Hepatocyte (in vitro differentiated cells): ENCODE measurements around the gene RHCG. TPM values are rescaled to one million over a fixed set of nuclear protein-coding genes. Genes with fewer than 3 reads are reported as not detected.

Experiments
- DNase-seq: peaks from one replicate; pipeline ENCODE4 v3.0.0-alpha.2; 2016; ENCODE audit warnings: low spot score
- H2AFZ ChIP-seq: fragments of 200-600 bp; sonication (generic); 2 replicates; pipeline ENCODE4 v1.6.0; 2016; ENCODE audit warnings: antibody characterized with exemption, mild to moderate bottlenecking
- H3K27ac ChIP-seq: fragments of 200-600 bp; sonication (generic); 2 replicates; pipeline ENCODE4 v1.5.1; 2016; ENCODE audit warnings: mild to moderate bottlenecking
- H3K27me3 ChIP-seq: fragments of 200-600 bp; sonication (generic); 2 replicates; pipeline ENCODE4 v1.6.1; 2016
- H3K36me3 ChIP-seq: fragments of 200-600 bp; sonication (generic); replicated peaks from 2 replicates; pipeline ENCODE4 v1.5.1; 2016; ENCODE audit warnings: low read depth; ENCODE audit not compliant: insufficient read depth
- H3K4me1 ChIP-seq: fragments of 200-600 bp; sonication (generic); 2 replicates; pipeline ENCODE4 v1.5.1; 2016; ENCODE audit warnings: mild to moderate bottlenecking, moderate library complexity; ENCODE audit not compliant: insufficient read depth
- H3K4me2 ChIP-seq: fragments of 200-600 bp; sonication (generic); 2 replicates; pipeline ENCODE4 v1.6.0; 2016
- H3K4me3 ChIP-seq: fragments of 200-600 bp; sonication (generic); 2 replicates; pipeline ENCODE4 v1.5.1; 2016; ENCODE audit warnings: mild to moderate bottlenecking
- H3K79me2 ChIP-seq: fragments of 200-600 bp; sonication (generic); 2 replicates; pipeline ENCODE4 v1.6.0; 2017; ENCODE audit warnings: mild to moderate bottlenecking
- H3K9me2 ChIP-seq: fragments of 200-600 bp; sonication (generic); replicated peaks from 2 replicates; pipeline ENCODE4 v1.6.0; 2017; ENCODE audit warnings: mild to moderate bottlenecking; ENCODE audit not compliant: insufficient read depth
- H3K9me3 ChIP-seq: fragments of 200-600 bp; sonication (generic); 2 replicates; pipeline ENCODE4 v1.5.1; 2016; ENCODE audit warnings: low read depth, mild to moderate bottlenecking
- H4K20me1 ChIP-seq: fragments of 200-600 bp; sonication (generic); 2 replicates; pipeline ENCODE4 v1.6.0; 2016; ENCODE audit warnings: mild to moderate bottlenecking; ENCODE audit not compliant: insufficient read depth, poor library complexity, severe bottlenecking
- CTCF ChIP-seq: fragments of 200-600 bp; sonication (generic); IDR thresholded peaks from 2 replicates; pipeline ENCODE4 v1.5.1; 2016; ENCODE audit warnings: antibody characterized with exemption, mild to moderate bottlenecking; ENCODE audit not compliant: poor library complexity
- EZH2 ChIP-seq: fragments of 200-600 bp; sonication (generic); IDR thresholded peaks from 2 replicates; pipeline ENCODE4 v1.6.1; 2016; ENCODE audit warnings: antibody characterized with exemption, mild to moderate bottlenecking, borderline replicate concordance
- EZH2phosphoT487 ChIP-seq: fragments of 200-600 bp; sonication (generic); IDR thresholded peaks from one replicate; pipeline ENCODE4 v1.6.1; 2018; ENCODE audit warnings: antibody characterized with exemption, mild to moderate bottlenecking, low read depth, moderate library complexity; ENCODE audit not compliant: unreplicated experiment, severe bottlenecking
- WGBS: methylation state at CpG from one replicate; pipeline ENCODE4 v1.1.6; 2016; ENCODE audit warnings: low lambda C conversion rate; ENCODE audit errors: missing lambda C conversion rate; 5-methylcytosine and 5-hydroxymethylcytosine counted together
- polyA plus RNA-seq: library from polyadenylated mRNA; unstranded; fragments of >200 nt; fragmentation: Nextera tagmentation; extraction: Ambion mirVana; gene quantifications from 2 replicates; pipeline ENCODE4 v1.2.1, GENCODE V29; 2016
- total RNA-seq: library from RNA; depleted of rRNA; stranded (reverse); fragments of >200 nt; gene quantifications from 2 replicates; pipeline ENCODE4 v1.2.3, GENCODE V29; 2014

Gene RHCG
- total and polyA plus RNA-seq, 2 experiments from 2014 or later = 1.1 to 1.7 TPM

DNA sequence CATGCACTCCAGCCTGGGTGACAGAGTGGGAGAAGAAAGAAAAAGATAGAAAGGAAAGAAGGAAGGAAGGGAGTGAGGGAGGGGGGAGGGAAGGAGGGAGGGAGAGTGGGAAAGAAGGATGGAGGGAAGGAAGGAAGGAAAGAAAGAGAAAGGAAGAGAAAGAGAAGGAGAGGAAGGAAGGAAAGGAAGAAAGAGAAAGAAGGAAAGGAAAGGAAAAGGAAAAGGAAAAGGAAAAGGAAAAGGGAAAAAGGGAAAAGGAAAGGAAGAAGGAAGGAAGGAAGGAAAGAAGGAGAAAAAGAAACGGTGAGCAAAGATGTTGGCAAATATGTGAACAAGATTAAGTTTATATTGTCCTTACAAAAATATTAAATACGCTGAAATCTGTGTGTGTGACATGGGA, 42.6 kb upstream of the RHCG start:
- H3K9me2 ChIP-seq = no peaks in the 10 kb centered on the region
- no peaks in the 10 kb centered on the region for H3K27me3 ChIP-seq
- H3K27ac ChIP-seq = no peak overlapping the region
- no peaks in the 10 kb centered on the region for H3K36me3 ChIP-seq
- no peaks in the 10 kb centered on the region for H4K20me1 ChIP-seq
- no peak overlapping the region for H2AFZ ChIP-seq
- H3K4me1 ChIP-seq = no peaks in the 10 kb centered on the region
- DNase-seq = no peak
- no peaks in the 10 kb centered on the region for H3K9me3 ChIP-seq
- no peak overlapping the region for H3K4me2 ChIP-seq
- no peak overlapping the region for H3K4me3 ChIP-seq
- 77% methylated on average over 2 of the region's 2 CpGs for WGBS
- H3K79me2 ChIP-seq = no peaks in the 10 kb centered on the region
- TF ChIP-seq EZH2phosphoT487 = no peak
- no peak for TF ChIP-seq EZH2
- TF ChIP-seq CTCF = no peak

DNA sequence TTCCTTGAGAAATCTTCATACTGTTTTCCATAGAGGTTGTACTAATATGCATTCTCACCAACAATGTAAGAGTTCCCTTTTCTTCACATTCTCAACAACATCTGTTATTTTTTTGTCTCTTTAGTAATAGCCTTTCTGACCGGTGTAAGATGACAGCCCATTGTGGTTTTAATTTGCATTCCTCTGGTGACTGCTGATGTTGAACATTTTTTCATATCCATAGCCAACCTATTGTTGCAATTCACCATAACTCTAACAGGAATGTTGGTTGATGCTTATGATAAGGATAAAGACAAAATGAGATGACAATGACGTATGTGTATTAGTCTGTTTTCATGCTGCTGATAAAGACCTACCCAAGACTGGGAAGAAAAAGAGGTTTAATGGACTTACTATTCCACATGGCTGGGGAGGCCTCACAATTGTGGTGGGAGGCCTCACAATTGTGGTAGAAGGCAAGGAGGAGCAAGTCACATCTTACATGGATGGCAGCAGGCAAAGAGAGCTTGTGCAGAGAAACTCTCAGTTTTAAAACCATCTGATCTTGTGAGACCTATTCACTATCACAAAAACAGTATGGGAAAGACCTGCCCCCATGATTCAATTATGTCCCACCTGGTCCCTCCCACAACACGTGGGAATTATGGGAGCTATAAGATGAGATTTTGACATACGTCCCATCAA, 37.6 kb upstream of the RHCG start:
- Histone ChIP-seq H3K27ac (no peak overlapping the region), H3K36me3 (no peaks in the 10 kb centered on the region), H3K27me3 (no peaks in the 10 kb centered on the region), H4K20me1 (no peaks in the 10 kb centered on the region), H3K9me3 (no peaks in the 10 kb centered on the region), H3K4me3 (no peak overlapping the region), H3K4me1 (no peaks in the 10 kb centered on the region), H3K4me2 (no peak overlapping the region), H3K9me2 (no peaks in the 10 kb centered on the region), H2AFZ (no peak overlapping the region), H3K79me2 (no peaks in the 10 kb centered on the region)
- DNase-seq = no peak
- TF ChIP-seq CTCF = no peak
- no peak for TF ChIP-seq EZH2
- no peak for TF ChIP-seq EZH2phosphoT487
- WGBS = 89% methylated on average over 4 of the region's 4 CpGs

GRCh38 chr15:89531796-89532537, 35.6 kb upstream of the RHCG start:
- Histone ChIP-seq H3K27ac (no peak overlapping the region), H3K79me2 (no peaks in the 10 kb centered on the region), H3K9me2 (no peaks in the 10 kb centered on the region), H3K4me2 (no peak overlapping the region), H3K4me1 (no peaks in the 10 kb centered on the region), H2AFZ (no peak overlapping the region), H3K36me3 (no peaks in the 10 kb centered on the region), H3K4me3 (no peak overlapping the region), H4K20me1 (no peaks in the 10 kb centered on the region), H3K27me3 (no peaks in the 10 kb centered on the region), H3K9me3 (no peaks in the 10 kb centered on the region)
- WGBS = 71% methylated on average over 6 of the region's 6 CpGs
- DNase-seq = no peak
- TF ChIP-seq EZH2 (no peak), EZH2phosphoT487 (no peak), CTCF (no peak)
